Activated CD8-positive, alpha-beta memory T cell treated with anti-CD3 and anti-CD28 coated beads for 36 hours (primary cell): Measurements from ENCODE around the gene ABLIM2. TPM values are rescaled to one million over a fixed set of nuclear protein-coding genes. Genes with fewer than 3 reads are reported as not detected.

Experiments used
- CTCF ChIA-PET: fragments of 350-600 bp; sonication (Branson Sonifier 250); formaldehyde crosslinking; loops from one replicate; lab custom pipeline; 2021; ENCODE audit warnings: antibody characterized with exemption; lab: Charles Lee
- POLR2A ChIA-PET: fragments of 350-600 bp; sonication (Branson Sonifier 250); formaldehyde crosslinking; loops from one replicate; lab custom pipeline; 2021; ENCODE audit warnings: antibody characterized with exemption; lab: Charles Lee
- total RNA-seq, 2 experiments: library from RNA; stranded (reverse); gene quantifications; one replicate each; pipeline ENCODE4 v1.2.3, GENCODE V29; 2021

ABLIM2 gene
- total RNA-seq, 2 experiments from 2014 or later, result 0.32 to 0.63 TPM

DNA sequence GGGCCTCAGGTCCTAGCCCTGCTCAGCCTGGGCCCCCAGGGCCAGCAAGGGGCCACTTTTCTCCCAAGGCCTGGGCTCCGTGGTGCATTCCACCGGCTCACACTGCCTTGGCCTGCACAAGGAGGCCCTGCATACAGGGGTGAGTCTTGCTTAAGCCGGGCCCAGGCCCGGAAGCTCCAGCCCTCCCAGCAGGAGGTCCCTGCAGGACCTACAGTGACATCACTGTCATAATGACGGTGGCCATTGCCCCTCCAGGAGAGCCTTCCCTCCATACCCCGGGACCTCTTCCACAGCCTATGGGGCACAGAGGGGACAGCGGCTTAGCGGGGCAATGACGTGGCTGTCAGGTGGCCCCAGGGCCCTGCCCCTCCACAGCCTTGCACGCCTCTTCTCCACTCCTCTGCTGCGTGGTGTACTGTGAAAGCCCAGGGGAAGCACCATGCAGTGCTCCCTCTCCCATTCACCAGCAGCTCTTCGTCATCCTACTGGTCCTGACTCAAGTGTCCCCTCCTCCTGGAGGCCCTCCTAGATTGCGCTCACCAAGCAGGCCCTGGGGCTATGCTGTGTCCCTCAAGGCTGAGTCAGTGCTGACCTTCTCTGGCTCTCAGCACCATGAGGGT is 186.6 kb downstream of the ABLIM2 start:
- CTCF ChIA-PET, result interaction anchor here (0.5 kb wide), 1 partner anchor 1346 kb away, joined by 5 read pairs; no protein-coding TSS in a partner anchor
- POLR2A ChIA-PET, result no interaction called here

DNA sequence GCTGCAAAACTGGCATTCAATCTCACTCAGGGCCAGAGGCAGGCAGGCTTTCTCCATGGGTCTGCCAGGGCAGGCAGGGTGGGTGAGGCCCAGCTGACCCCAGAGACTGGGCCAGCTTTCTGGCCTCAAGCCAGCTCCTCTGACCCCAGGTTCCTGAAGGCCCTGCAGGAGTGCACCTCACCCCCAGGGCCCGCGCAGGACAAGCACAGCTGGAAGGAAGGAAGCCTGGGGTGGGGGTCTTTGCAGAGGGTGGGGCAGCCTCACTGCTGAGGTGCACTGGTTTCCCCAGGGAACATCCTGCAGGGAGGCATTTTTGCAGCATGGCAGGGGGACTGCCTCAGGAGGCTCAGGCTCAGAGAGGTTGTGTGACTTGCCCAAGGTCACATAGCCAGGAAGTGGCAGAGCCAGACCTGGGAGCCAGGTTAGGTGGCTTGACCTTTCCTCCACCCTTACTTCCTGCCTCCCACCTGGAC is 187.4 kb downstream of the ABLIM2 start:
- ChIA-PET POLR2A (no interaction called here), CTCF (interaction anchor here (0.9 to 1.5 kb wide), 3 partner anchors 10 to 143 kb away, joined by 3 to 4 read pairs (median 3); no protein-coding TSS in a partner anchor)

DNA sequence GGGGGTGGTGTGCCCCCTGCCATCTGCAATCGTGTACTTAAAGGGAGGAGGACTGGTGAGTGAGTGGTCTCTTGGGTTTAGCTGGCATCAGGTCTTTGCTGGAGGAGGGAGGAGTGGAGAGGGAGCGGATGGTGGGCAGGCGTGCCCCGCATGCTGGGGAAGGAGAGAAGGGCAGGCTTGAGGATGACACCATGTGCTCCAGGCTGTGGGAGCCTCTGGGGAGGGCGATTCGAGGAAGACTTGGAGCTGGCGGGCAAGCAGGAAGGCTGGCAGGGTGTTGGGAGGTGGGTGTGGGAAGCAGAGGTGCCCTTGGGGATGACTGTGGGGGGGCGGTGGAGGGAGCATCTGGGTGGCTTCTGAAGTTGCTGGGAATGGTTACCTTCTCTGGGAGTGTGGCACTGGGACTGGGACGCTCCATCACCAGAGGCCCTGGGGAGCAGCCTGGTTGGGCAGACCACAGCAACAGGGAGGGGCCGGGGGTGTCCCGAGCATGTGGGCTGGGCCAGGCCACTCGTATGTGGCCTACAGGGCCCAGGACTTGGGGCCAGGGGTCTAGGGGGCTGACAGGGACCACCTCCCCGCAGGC is 188.2 kb downstream of the ABLIM2 start:
- ChIA-PET POLR2A (interaction anchor here (0.6 kb wide), 1 partner anchor 103 kb away, joined by 9 read pairs; no protein-coding TSS in a partner anchor), CTCF (interaction anchor here (0.9 to 1.5 kb wide), 5 partner anchors 9 to 166 kb away, joined by 3 to 4 read pairs (median 3); no protein-coding TSS in a partner anchor)

DNA sequence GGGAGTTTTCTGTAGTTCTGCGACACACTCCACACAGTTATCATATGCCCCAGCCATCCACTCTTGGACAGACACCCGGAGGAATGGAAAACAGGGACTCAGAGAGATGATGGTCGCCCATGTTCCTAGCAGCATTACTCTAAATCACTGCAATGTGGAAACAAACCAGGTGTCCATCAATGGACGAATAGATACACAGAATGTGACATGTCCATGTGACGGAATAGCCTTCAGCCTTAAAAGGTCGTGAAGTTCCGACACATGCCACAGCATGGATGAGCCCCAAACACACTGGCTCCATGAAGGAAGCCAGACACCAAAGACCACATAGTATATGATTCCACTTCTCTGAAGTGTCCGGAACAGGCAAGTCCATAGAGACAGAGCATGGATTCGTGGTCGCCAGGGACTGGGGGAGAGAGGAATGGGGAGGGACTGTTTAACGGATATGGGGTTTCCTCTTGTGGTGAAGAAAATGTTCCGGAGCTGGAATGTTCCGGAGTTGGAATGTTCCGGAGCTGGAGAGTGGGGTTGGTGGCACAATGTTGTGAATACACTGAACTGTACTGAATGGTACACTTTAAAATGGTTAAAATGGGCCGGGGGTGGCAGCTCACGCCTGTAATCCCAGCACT is 190.2 kb downstream of the ABLIM2 start:
- POLR2A ChIA-PET, result no interaction called here

DNA sequence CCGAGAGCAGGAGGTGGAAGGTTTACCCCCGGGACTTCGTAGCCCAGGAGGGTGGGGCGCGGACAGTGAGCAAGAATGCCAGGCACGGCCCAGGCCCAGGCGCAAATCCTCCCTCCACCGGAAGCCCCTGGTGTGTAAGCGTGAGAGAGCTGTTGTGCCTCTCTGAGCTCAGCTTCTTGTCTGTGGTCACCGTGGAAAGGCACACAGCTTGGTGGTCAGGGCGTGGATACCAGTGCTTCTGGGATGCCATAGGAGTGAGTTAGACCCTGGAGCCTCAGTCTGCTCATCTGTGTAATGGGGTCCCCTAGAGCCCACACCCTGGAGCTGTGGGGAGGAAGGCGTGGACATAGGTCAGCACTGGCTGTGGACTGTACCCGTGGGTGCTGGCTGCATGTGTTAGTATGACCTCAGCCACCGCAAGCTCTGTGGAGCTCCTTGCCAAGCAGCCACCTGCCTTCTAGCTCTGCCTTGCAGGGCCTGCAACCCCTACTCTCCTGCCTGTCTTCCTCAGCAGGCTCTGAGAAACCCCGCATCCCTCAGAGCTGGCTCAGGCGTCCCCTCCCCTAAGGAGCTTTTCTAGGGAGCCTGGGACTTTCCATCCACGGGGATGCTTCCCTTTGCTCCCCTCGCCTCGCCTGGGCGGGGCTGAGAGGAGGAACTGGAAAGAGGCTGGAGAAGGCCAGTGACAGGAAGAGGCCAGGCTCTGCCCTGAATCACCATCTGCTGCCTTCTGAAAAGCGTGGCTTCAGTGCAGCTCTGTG is 190.9 kb downstream of the ABLIM2 start:
- POLR2A ChIA-PET, result no interaction called here
- CTCF ChIA-PET, result interaction anchor here (0.6 to 1.3 kb wide), 3 partner anchors 28 to 164 kb away, joined by 3 read pairs; partner anchors contain the start of gene AFAP1

More for the DNA sequence above, 190.2 kb downstream of the ABLIM2 start:
- CTCF ChIA-PET, result interaction anchor here (1.1 to 1.3 kb wide), 3 partner anchors 29 to 166 kb away, joined by 3 read pairs; partner anchors contain the start of gene AFAP1

DNA sequence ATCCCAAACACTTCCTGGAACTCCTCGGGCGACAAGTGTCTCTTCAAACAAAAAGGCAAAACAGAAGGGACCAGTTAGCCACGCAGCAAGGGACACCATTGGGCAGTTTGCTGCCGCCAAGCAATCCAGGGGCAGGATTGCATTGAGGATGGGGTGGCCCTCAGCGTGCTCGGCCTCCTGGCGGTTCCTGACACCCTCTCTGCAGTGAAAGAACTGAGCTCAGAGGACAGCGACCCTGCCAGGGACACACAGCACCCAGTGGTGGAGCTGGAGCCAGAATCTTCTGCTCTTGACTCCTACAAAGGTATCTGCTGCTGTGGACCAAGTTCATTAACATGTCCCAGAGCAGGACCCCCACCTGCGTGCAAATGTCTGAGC is 191.6 kb downstream of the ABLIM2 start:
- CTCF ChIA-PET, result interaction anchor here (0.6 to 1.1 kb wide), 2 partner anchors 28 to 123 kb away, joined by 3 read pairs; partner anchors contain the start of gene AFAP1
- POLR2A ChIA-PET, result no interaction called here

DNA sequence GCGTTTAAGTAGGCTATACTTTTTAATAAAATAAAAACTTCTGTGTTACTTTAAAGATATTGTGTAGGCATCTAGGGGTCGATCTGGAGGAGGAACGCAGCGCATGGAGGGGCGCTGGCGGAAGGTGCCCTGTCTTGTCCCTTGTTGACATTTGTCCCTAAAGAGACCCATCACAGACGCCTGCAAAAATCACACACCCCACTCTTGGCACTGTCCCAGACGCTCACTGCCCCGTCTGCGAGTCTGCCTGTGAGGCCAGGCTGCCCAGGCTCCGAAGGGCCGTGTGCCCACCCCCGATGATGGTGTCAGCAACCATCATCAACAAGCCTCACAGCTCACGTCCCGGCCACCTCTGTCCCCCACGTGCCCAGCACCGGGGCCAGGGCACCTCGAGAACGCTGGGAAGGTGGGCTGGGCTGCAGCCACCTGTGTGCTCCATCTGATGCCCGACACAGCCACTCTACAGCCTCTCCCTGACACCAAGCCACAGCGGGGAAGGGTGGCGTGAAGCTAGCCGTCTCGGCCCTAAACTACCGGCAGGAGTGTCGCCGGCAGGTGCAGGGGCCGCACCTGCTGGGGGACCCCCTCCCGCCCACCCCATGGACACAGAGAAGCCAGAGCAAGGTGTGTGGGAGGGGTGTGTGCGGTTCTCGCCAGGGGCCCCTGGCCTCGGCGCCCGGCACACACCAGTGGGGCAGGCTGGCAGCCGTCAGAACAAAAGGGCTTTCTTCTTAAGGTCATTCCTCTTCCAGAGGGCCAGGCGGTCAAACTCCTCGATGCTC is 192.1 kb downstream of the ABLIM2 start:
- CTCF ChIA-PET, result interaction anchor here (1.0 to 1.1 kb wide), 2 partner anchors 160 to 164 kb away, joined by 3 read pairs; no protein-coding TSS in a partner anchor
- POLR2A ChIA-PET, result no interaction called here

DNA sequence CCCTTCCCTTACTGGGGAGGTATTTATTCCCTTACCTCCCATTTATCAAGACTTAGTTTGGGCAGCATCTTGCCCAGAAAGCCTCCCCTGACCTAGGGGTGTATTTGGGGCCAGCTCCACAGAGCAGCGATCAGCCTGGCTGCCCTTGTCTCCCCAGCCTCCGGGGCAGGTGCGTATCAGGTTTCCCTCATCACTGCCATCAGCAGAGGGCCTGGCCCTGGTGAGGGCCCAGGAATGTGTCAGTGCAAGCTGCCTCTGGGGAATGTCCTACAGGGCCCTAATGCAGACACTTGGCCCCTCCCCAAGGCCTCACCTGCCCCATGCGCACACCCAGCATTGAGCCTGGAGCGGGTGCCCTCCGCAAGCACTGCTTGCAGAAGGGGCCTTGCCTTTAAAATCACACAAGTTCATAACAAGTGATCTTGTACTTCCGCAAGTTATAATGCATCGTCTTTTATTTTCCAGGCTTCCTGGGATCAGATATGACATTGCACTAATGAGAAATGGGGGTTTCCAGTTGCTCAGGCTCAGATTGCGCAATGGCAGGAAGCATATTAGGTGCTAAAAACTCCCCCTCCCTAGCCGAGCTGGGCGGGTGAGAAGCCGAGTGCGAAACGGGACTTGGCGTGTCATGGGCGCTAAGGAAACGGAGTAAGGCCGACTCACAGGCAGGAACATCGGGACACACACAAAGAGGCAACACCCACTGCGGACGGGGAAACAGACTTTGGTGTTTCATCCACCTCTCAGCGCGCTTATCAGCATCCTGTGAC is 193.5 kb downstream of the ABLIM2 start:
- ChIA-PET POLR2A (no interaction called here), CTCF (interaction anchor here (1.0 to 1.8 kb wide), 5 partner anchors 13 to 163 kb away, joined by 3 to 5 read pairs (median 3); partner anchors contain the start of gene AFAP1)

DNA sequence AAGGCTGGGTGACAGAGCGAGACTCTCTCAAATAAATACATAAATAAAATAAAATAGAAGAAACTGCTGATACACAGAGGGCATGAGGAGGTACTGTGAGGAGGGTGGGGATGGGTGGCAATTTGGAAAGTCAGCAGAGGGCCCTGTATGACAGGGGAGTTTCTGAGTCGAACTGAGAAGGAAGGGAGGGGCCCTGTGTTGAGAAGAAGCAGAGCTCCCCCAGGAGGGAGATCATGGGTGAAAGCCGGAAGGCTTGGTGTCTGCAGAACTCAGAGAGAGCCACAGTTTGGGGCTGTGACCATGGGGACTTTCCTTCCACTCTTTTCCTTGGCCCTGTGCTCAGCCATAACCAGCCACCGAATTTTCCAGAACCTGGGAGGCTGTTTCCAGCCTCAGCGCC is 194.2 kb downstream of the ABLIM2 start:
- ChIA-PET CTCF (interaction anchor here (1.2 to 1.8 kb wide), 3 partner anchors 14 to 27 kb away, joined by 3 to 5 read pairs (median 5); partner anchors contain the start of gene AFAP1), POLR2A (no interaction called here)

DNA sequence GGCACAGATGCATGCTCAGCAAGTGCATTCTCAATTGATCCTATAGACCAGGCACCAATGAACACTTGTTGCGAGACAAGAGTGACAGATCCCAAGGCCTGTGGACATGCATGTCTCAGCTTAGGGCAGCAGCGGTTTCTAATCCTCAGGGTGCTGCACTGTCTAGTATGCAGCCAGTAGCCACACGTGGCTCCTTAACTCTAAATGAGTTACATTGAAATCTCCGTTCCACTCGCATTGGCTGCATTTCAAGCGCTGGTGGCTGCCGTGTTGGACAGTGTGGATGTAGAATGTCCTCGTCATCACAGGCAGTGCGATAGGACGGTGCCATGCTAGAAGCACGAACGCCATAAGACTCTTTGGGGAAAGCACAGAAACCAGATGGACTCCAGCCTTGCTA is 194.9 kb downstream of the ABLIM2 start:
- ChIA-PET CTCF (interaction anchor here (1.2 to 1.5 kb wide), 2 partner anchors 14 to 27 kb away, joined by 3 to 5 read pairs; no protein-coding TSS in a partner anchor), POLR2A (no interaction called here)

DNA sequence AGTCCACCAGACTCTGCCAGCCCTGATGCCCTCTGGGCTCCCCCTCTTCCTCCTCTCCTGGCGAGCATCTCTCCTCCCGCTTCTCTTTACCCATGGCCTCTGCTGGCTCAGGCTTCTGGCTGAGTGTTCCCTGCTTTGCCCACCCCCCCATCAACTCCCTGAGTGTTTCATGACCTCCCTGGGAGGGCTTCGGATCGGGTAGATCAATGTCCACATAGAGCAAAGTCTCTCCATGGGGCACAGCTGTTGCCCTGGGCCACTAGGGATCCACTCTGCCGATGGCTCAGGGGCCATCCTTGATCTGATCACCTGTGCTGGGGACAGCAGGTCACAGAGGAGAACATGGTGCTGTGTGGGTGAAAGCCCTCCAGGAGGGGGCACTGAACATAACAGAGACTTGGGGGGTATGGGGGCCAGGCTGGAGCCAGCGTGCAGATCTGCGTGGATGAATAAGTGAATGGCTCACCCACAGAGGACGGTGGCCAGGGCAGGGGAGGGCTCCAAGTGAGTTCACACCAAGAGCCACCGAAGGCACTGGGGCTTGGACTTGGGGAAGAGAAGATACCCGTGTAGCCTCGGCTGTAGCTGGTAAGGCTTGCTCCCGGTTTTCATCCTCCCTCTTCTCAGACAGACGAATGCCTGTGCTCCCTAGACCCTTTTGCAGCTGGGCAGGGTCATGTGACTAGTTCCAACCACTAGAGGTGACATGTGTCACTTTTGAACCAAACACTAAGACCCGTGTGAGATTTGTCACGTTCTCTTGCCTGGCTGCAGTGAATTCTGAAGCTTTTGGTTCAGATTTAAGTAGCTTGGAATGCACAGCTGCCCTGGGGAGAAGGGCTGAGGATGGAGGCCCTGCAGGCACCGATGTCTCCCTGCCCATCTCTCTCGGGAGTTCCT is 195.8 kb downstream of the ABLIM2 start:
- ChIA-PET POLR2A (no interaction called here), CTCF (no interaction called here)

DNA sequence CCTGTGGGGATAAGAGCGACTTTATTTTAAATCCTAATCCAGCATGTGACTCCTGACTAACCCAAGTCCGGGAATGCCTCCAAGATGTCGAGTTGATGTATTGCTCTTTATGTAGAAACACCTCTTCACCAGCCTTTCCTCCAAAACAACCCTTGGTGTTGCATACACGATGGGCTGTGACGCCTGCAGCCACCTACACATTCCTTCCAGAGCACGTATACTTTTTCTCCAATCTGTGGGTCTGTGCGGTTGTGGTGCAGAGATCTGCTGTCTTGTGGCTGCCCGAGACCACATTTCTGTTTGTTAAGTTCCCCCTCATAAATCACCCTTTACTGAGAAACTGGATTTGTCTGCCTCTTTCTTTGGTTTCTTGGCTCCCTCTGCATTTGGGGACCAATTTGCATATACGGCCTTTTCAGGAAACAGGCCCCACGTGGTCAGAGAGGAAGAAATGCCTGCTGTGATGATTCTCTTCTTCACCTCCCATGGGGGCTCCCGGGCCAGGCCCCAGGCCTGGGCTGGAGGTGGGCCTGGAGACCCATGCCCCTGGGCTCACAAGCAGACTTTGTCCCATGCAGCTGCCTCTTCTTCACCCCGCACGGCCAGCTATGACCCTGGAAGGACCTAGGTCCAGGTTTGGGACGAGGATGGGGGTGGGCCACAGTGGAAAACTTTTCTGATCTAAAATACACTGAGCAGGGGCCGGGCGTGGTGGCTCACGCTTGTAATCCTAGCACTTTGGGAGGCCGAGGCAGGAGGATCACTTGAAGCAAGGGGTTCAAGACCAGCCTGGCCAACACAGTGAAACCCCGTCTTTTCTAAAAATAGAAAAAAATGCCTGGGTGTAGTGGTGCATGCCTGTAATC is 197.6 kb downstream of the ABLIM2 start:
- ChIA-PET POLR2A (interaction anchor here (2.0 kb wide), 1 partner anchor 22 kb away, joined by 10 read pairs; the partner anchor contains the start of gene AFAP1), CTCF (interaction anchor here (1.0 to 2.1 kb wide), 5 partner anchors 9 to 159 kb away, joined by 3 to 6 read pairs (median 4); partner anchors contain the start of gene AFAP1)

DNA sequence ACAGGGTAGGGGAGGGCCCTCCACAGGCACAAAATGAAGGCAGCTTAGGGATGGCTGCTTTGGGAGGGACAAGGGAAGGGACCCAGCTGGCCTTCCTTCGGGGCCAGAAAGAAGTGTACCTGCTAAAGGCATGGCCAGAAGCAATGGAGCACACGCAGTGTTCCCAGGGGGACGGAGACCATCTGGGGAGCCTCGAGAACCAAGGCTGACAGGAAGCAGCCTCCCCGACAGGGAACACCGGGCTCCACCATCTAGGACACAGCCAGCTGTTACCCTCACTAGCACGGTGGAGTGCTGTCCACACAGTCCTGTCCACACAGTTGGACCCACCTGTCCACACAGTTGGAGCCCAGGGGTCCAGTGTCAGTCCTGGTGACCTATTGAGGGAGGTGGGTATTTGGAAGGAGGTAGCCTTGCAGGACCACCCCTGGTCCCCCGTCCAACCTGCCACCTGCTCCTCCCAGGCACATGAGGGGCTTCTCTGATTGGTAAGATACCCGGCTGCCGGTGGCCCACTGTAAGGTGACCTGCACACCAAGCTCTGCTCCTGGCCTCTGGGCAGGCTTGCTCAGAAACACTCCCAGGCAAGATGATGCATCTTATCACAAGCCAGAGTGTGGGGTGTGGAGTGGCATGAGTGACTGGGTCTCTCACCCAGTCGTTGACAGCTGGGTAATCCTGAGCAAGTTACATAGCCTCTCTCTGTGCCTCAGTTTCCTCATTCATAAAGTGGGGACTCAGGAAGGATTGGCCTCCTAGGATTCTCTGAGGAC is 198.4 kb downstream of the ABLIM2 start:
- POLR2A ChIA-PET, result interaction anchor here (0.7 to 2.0 kb wide), 2 partner anchors 21 to 28 kb away, joined by 3 to 10 read pairs; partner anchors contain the start of gene AFAP1
- CTCF ChIA-PET, result interaction anchor here (1.0 to 2.1 kb wide), 6 partner anchors 10 to 158 kb away, joined by 3 to 6 read pairs (median 4); partner anchors contain the start of gene AFAP1

DNA sequence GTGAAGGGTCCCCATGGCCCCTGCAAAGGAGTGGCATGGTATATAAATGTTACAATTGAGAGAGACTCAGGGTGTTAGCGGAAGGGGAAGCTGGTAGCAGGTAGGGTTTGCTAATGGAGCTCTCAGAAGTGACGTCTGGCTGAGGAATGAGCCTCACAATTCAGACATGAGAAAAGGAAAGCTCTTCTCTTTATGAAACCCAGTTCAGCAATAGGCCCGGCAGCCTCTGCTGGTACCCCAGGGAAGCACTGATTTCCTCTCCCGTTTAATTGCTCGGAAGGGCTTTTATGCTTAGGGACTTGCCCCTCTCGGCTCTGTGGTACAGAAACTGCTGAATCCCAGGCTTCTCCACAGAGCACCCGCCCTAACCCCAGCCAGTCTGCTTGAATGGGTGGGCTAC is 199.5 kb downstream of the ABLIM2 start:
- ChIA-PET CTCF (interaction anchor here (1.5 kb wide), 1 partner anchor 29 kb away, joined by 3 read pairs; no protein-coding TSS in a partner anchor), POLR2A (no interaction called here)
